IMR-90 (cell line): Measurements from ENCODE around the gene TYRO3.

Source experiments
- BHLHE40 ChIP-seq: fragments of 150-350 bp; IDR thresholded peaks from 2 replicates; pipeline ENCODE4 v1.6.1; 2016; ENCODE audit warnings: mild to moderate bottlenecking, low read depth, low read length
- CEBPB ChIP-seq: IDR thresholded peaks from 2 replicates; pipeline ENCODE4 v1.6.1; 2012; ENCODE audit warnings: low read depth, low read length, improper control_type of control experiment
- MAZ ChIP-seq: IDR thresholded peaks from 2 replicates; pipeline ENCODE4 v1.6.1; 2012; ENCODE audit warnings: low read depth, mild to moderate bottlenecking, low read length, improper control_type of control experiment, moderate library complexity, borderline replicate concordance
- MXI1 ChIP-seq: IDR thresholded peaks from 2 replicates; pipeline ENCODE4 v1.6.1; 2012; ENCODE audit warnings: low read depth, mild to moderate bottlenecking, low read length, moderate library complexity, borderline replicate concordance
- NFE2L2 ChIP-seq: fragments of 150-350 bp; IDR thresholded peaks from 2 replicates; pipeline ENCODE4 v1.6.1; 2016; ENCODE audit warnings: low read depth, mild to moderate bottlenecking, low read length
- POLR2A ChIP-seq: IDR thresholded peaks from 2 replicates; pipeline ENCODE4 v1.6.1; 2012; ENCODE audit warnings: mild to moderate bottlenecking, low read depth, low read length
- RAD21 ChIP-seq: IDR thresholded peaks from 2 replicates; pipeline ENCODE4 v1.6.1; 2012; ENCODE audit warnings: low read length, improper control_type of control experiment
- RFX5 ChIP-seq: IDR thresholded peaks from 2 replicates; pipeline ENCODE4 v1.8.0; 2012; ENCODE audit warnings: low read depth, mild to moderate bottlenecking, low read length, moderate library complexity
- SMC3 ChIP-seq: fragments of 150-350 bp; IDR thresholded peaks from 2 replicates; pipeline ENCODE4 v1.6.1; 2016; ENCODE audit warnings: low read depth, mild to moderate bottlenecking, antibody characterized with exemption, low read length, moderate library complexity
- USF2 ChIP-seq: fragments of 150-350 bp; IDR thresholded peaks from 2 replicates; pipeline ENCODE4 v1.6.1; 2017; ENCODE audit warnings: mild to moderate bottlenecking, antibody characterized with exemption, low read length, low read depth
- TF ChIP-seq, protein P1 (sequence below): conservative IDR thresholded peaks from 2 replicates; pipeline ENCODE4 v1.5.1; 2012; ENCODE audit warnings: mild to moderate bottlenecking, low read depth, low read length, improper control_type of control experiment

DNA sequence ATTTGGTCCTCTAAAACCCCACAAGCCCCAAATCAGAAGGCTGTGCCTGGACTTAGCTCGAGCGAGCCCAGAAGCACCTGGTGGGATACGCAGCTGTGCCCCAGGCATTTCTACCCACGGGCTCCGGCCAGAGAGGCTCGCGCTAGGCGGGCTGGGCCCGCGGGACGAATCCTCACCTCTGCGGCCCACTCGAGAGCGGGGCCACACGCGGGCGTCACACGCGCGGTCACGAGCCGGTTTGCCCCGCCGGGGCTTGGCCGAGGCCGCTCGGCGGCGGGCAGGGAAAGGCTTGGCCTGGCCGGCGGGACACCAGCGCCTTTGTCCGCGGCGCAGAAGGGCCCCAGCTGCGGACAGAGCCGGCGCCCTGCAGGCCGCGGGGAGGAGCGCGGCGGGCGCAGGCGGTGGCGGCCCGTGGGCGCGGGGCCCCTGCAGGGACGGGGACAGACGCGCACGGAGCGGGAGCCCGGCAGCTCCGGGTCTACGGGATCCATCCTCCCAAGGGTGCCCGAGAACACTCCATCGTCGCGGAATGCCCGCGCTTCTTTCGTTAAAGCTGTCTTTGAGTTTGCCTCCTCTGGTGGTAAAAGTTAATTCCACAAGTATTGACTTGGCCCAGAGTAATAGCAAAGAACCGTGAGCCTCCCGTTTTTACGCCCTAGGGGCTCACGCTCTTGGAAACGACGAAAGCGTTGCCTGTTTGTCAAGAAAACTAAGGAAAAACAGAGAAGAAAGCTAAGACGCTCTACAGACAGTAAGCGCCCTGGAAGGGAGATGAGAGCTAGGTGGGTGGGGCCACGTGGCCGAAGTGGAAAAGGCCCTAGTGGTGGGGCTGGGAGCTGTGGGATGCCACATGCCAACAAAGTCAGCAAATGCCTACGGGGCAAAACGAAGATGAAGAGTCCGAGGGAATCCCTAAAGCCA lies 26.4 kb downstream of the TYRO3 start:
- peak; percentile 22; the same call in 1 of the 2 replicates for TF ChIP-seq RAD21
- peak; percentile 90 for TF ChIP-seq MXI1
- TF ChIP-seq, protein P1, sequence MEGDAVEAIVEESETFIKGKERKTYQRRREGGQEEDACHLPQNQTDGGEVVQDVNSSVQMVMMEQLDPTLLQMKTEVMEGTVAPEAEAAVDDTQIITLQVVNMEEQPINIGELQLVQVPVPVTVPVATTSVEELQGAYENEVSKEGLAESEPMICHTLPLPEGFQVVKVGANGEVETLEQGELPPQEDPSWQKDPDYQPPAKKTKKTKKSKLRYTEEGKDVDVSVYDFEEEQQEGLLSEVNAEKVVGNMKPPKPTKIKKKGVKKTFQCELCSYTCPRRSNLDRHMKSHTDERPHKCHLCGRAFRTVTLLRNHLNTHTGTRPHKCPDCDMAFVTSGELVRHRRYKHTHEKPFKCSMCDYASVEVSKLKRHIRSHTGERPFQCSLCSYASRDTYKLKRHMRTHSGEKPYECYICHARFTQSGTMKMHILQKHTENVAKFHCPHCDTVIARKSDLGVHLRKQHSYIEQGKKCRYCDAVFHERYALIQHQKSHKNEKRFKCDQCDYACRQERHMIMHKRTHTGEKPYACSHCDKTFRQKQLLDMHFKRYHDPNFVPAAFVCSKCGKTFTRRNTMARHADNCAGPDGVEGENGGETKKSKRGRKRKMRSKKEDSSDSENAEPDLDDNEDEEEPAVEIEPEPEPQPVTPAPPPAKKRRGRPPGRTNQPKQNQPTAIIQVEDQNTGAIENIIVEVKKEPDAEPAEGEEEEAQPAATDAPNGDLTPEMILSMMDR, result no peak; the same call in 1 of the 2 replicates
- TF ChIP-seq POLR2A, result no peak
- no peak for TF ChIP-seq CEBPB
- TF ChIP-seq RFX5, result no peak
- no peak for TF ChIP-seq MAZ
- TF ChIP-seq USF2, result peak; percentile 77
- TF ChIP-seq SMC3, result peak; percentile 28
- TF ChIP-seq BHLHE40, result no peak
- no peak for TF ChIP-seq NFE2L2
